ENCODE data around the gene MALSU1.

The MALSU1 gene

DNA sequence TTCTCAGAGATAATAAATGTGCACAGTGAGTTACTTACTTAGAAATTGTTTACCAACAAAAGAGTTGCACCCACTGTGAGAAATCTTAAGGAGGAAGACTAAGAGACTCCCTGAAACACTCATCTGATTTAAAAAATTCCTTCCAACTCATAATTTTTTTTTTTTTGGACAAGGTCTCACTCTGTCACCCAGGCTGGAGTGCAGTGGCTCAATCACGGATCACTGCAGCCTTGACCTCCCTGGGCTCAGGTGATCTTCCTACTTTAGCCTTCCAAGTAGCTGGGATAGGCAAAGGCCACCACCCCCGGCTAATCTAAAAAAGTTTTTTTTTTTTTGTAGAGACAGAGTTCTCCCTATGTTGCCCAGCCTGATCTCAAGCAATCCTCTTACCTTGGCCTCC is 36.0 kb downstream of the MALSU1 start:
- DNase-seq (ENCODE audit: low read depth), result no peak
- TF ChIP-seq, protein P1, sequence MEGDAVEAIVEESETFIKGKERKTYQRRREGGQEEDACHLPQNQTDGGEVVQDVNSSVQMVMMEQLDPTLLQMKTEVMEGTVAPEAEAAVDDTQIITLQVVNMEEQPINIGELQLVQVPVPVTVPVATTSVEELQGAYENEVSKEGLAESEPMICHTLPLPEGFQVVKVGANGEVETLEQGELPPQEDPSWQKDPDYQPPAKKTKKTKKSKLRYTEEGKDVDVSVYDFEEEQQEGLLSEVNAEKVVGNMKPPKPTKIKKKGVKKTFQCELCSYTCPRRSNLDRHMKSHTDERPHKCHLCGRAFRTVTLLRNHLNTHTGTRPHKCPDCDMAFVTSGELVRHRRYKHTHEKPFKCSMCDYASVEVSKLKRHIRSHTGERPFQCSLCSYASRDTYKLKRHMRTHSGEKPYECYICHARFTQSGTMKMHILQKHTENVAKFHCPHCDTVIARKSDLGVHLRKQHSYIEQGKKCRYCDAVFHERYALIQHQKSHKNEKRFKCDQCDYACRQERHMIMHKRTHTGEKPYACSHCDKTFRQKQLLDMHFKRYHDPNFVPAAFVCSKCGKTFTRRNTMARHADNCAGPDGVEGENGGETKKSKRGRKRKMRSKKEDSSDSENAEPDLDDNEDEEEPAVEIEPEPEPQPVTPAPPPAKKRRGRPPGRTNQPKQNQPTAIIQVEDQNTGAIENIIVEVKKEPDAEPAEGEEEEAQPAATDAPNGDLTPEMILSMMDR (conservative IDR thresholded peaks at IDR 0.05; ENCODE audit: low read depth, low read length), result no peak
- no peak overlapping the region for H3K4me3 ChIP-seq (ENCODE audit: low read depth, low read length)

DNA sequence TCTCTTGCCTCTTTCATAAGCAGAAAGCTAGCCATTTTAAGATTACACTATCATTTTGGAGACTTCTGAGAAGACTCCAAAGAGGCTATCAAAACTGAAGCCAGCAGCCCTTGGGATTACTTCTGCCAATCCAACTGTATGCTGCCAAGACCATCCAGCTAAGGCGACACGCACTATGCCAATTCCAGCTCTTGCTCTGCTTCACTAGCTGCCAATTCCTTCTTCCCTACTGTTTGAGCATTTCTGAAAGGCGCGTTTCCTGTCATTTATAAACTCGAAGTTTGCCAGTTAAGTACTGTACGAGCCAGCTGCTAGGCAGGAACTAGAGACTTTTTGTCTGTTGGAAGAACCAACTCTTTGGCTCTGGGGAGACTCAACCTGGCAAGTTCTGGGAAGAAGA is 36.5 kb downstream of the MALSU1 start:
- TF ChIP-seq, protein P1 (conservative IDR thresholded peaks at IDR 0.05; ENCODE audit: low read depth, low read length), result no peak
- DNase-seq (ENCODE audit: low read depth), result no peak
- no peak overlapping the region for H3K4me3 ChIP-seq (ENCODE audit: low read depth, low read length)

DNA sequence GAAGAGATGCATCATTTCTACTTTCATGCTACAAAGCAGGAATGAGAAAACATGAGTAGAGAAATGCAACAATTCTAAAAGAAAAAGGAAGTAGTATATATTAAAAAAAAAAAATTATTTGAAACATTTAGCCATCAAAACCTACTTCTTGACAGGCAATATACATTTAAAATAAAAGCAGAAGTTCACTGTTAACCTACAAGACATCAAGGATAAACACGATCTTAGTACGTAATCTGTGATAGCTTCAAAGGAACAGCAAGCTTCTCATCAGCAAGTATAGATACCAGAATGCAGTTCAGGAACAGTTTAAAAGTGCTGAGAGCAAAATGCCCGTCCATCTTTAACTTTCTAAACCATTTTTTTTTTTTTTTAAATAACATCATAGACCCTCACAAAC is 36.9 kb downstream of the MALSU1 start:
- TF ChIP-seq, protein P1 (conservative IDR thresholded peaks at IDR 0.05; ENCODE audit: low read depth, low read length), result no peak
- no peak for DNase-seq (ENCODE audit: low read depth)
- H3K4me3 ChIP-seq (ENCODE audit: low read depth, low read length), result no peak overlapping the region

DNA sequence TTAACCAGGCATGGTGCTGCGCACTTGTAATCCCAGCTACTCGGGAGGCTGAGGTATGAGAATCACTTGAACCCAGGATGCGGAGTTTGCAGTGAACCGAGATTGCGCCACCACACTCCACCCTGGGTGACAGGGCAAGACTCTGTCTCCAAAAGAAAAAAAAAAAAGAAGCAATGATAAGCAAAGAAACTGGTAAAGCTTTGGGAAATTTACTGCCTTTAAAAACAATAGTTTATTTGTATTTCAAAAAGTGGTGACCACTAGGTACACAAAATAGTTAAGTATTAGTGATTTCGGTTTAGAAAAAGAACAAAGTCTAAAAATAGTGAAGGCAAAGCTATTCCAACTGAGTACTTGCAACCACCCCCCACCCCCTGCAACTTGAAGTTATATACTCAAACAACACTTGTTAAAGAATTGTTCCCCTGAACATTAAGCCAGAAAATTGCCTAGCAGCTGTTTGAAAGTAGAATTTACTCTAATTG is 37.7 kb downstream of the MALSU1 start:
- no peak overlapping the region for H3K4me3 ChIP-seq (ENCODE audit: low read depth, low read length)
- TF ChIP-seq, protein P1 (conservative IDR thresholded peaks at IDR 0.05; ENCODE audit: low read depth, low read length), result no peak
- DNase-seq (ENCODE audit: low read depth), result no peak

DNA sequence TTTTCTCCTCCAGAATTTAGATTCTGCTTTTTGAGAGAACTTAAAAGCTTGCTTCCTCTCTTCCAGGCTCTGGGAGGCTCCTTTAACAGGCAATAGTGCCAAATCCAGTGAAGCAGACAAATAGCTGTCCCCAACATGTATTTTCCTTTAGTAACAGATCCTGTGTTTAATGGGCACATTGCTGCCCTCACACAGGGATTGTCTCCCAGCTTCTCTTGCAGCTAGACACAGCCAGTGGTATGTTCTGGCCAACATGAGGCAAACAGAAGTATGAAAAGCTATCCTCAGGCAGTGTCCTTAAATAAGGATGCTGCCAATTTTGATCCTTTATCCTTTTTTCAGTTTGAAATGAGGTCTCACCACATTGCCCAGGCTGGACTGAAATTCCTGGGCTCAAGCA is 38.2 kb downstream of the MALSU1 start:
- TF ChIP-seq, protein P1 (conservative IDR thresholded peaks at IDR 0.05; ENCODE audit: low read depth, low read length), result no peak
- no peak overlapping the region for H3K4me3 ChIP-seq (ENCODE audit: low read depth, low read length)
- DNase-seq (ENCODE audit: low read depth), result no peak

DNA sequence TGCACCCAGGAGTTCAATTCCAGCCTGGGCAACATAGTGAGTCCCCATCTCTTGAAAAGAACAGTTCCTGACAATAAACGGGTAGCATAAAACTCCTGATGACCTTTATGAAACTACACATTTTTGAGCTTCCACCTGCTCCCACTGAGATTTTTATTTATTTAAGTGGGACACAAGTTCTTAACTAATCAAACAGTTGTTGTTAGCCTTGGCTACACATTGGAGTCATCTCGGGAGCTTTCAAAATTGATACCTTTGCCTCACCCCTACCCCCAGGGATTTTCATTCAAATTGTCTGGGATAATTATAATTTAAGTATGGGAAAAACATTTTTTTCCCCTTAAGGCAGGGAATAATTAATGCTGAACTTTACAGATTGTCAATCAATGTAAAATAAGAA is 39.3 kb downstream of the MALSU1 start:
- no peak overlapping the region for H3K4me3 ChIP-seq (ENCODE audit: low read depth, low read length)
- TF ChIP-seq, protein P1 (conservative IDR thresholded peaks at IDR 0.05; ENCODE audit: low read depth, low read length), result no peak
- no peak for DNase-seq (ENCODE audit: low read depth)

DNA sequence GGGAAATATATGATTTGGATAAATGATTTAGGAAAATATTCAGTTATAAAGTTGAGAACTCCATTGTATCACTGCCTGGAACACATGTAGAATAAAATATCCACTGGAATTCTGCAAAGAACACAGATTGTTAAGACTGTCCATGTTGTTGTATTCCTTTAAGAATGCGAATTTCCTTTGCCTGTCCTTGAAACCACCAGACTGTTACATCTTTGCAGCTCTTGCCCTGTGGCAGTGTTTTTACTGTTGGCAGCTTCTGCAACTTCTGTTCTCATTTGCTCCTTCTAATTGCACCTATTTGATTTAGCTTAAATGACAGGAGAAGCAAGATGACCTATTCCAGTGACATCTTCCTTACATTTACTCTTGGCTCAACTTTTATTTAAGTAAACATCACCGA is 39.7 kb downstream of the MALSU1 start:
- H3K4me3 ChIP-seq (ENCODE audit: low read depth, low read length), result no peak overlapping the region
- DNase-seq (ENCODE audit: low read depth), result no peak
- TF ChIP-seq, protein P1 (conservative IDR thresholded peaks at IDR 0.05; ENCODE audit: low read depth, low read length), result no peak
